IMR-90 (cell line): ENCODE measurements around the gene NCOA5. TPM values are rescaled to one million over a fixed set of nuclear protein-coding genes. Genes with fewer than 3 reads are reported as not detected.

Source experiments
- ATAC-seq: fragments of 200-7000 bp; cut with Tn5 transposase; 2 replicates; pipeline ENCODE4 v1.9.1; 2020; ENCODE audit warnings: low read depth, mild to moderate bottlenecking, moderate library complexity
- BruUV-seq: library from RNA; stranded (reverse); fragments of 400-500 nt; replicated peaks from 2 replicates; lab custom pipeline; 2021; lab: Mats Ljungman, UMichigan
- CTCF ChIA-PET: fragments of 300-600 bp; formaldehyde crosslinking; extraction: SDS; loops from one replicate; lab custom pipeline; 2021; ENCODE audit warnings: antibody characterized with exemption; lab: Yijun Ruan, JAX
- POLR2A ChIA-PET: fragments of 300-600 bp; sonication (Branson Sonifier 250); formaldehyde crosslinking; loops from one replicate; lab custom pipeline; 2022; ENCODE audit warnings: antibody characterized with exemption; ENCODE audit not compliant: unreplicated experiment; lab: Charles Lee
- DNase-seq: peaks from one replicate; pipeline ENCODE4 v3.0.0; 2013
- H2AFZ ChIP-seq: replicated peaks from 2 replicates; pipeline ENCODE3; 2013; ENCODE audit warnings: low read length, mild to moderate bottlenecking; ENCODE audit not compliant: poor library complexity
- H2AK5ac ChIP-seq: 2 replicates; pipeline ENCODE4 v1.6.1; 2013; ENCODE audit warnings: low read depth, low read length, inconsistent platforms
- H2AK9ac ChIP-seq: replicated peaks from 2 replicates; pipeline ENCODE3; 2013; ENCODE audit warnings: mild to moderate bottlenecking, low read depth, low read length, moderate library complexity; ENCODE audit not compliant: poor library complexity
- H2BK120ac ChIP-seq: 2 replicates; pipeline ENCODE4 v1.6.1; 2013; ENCODE audit warnings: low read depth, low read length, inconsistent platforms
- H2BK15ac ChIP-seq: 3 replicates; pipeline ENCODE4 v1.6.1; 2013; ENCODE audit warnings: low read depth, low read length, inconsistent platforms
- H2BK20ac ChIP-seq: 2 replicates; pipeline ENCODE4 v1.6.1; 2013; ENCODE audit warnings: low read depth, mild to moderate bottlenecking, inconsistent platforms, low read length, moderate library complexity
- H2BK5ac ChIP-seq: 2 replicates; pipeline ENCODE4 v1.6.1; 2013; ENCODE audit warnings: mild to moderate bottlenecking, low read depth, low read length, inconsistent platforms; ENCODE audit not compliant: poor library complexity, severe bottlenecking
- H3K14ac ChIP-seq: replicated peaks from 2 replicates; pipeline ENCODE4 v1.6.1; 2013; ENCODE audit warnings: low read depth, low read length, inconsistent platforms
- H3K18ac ChIP-seq: 2 replicates; pipeline ENCODE4 v1.6.1; 2013; ENCODE audit warnings: low read depth, low read length, control low read depth
- H3K23ac ChIP-seq: 2 replicates; pipeline ENCODE4 v1.6.1; 2013; ENCODE audit warnings: low read depth, low read length, inconsistent platforms
- H3K27ac ChIP-seq: 2 replicates; pipeline ENCODE4 v1.5.1; 2013; ENCODE audit warnings: mild to moderate bottlenecking, control low read depth, low read length; ENCODE audit not compliant: insufficient read depth
- H3K27me3 ChIP-seq: 2 replicates; pipeline ENCODE4 v1.6.1; 2013; ENCODE audit warnings: low read length; ENCODE audit not compliant: control insufficient read depth, insufficient read depth
- H3K36me3 ChIP-seq: 2 replicates; pipeline ENCODE4 v1.6.1; 2013; ENCODE audit warnings: low read length, mixed read lengths; ENCODE audit not compliant: control insufficient read depth, insufficient read depth
- H3K4ac ChIP-seq: 2 replicates; pipeline ENCODE4 v1.6.1; 2013; ENCODE audit warnings: low read depth, low read length, inconsistent platforms
- H3K4me1 ChIP-seq: 2 replicates; pipeline ENCODE4 v1.6.1; 2013; ENCODE audit warnings: low read length, mixed read lengths; ENCODE audit not compliant: control insufficient read depth, insufficient read depth
- H3K4me2 ChIP-seq: 2 replicates; pipeline ENCODE4 v1.6.1; 2013; ENCODE audit warnings: low read depth, mild to moderate bottlenecking, control low read depth, low read length, moderate library complexity
- H3K4me3 ChIP-seq: 2 replicates; pipeline ENCODE4 v1.5.1; 2013; ENCODE audit warnings: low read depth, mild to moderate bottlenecking, control low read depth, low read length, moderate library complexity; ENCODE audit not compliant: insufficient read depth
- H3K56ac ChIP-seq: 2 replicates; pipeline ENCODE4 v1.6.1; 2013; ENCODE audit warnings: low read length, inconsistent platforms; ENCODE audit not compliant: insufficient read depth; ENCODE audit errors: extremely low read depth
- H3K79me1 ChIP-seq, 2 experiments: 2 replicates each; pipeline ENCODE4 v1.6.1; 2013; ENCODE audit warnings: low read length in 2 of 2, inconsistent platforms in 1 of 2, low read depth in 1 of 2
- H3K9ac ChIP-seq: 2 replicates; pipeline ENCODE4 v1.6.1; 2013; ENCODE audit warnings: low read depth, low read length, control low read depth
- H3K9me1 ChIP-seq: 2 replicates; pipeline ENCODE4 v1.6.1; 2013; ENCODE audit warnings: low read length, inconsistent platforms; ENCODE audit not compliant: insufficient read depth
- H3K9me3 ChIP-seq: 2 replicates; pipeline ENCODE4 v1.6.1; 2013; ENCODE audit warnings: low read length; ENCODE audit not compliant: control insufficient read depth, insufficient read depth
- H4K20me1 ChIP-seq: 2 replicates; pipeline ENCODE4 v1.6.1; 2013; ENCODE audit warnings: low read length, inconsistent platforms; ENCODE audit not compliant: insufficient read depth
- H4K5ac ChIP-seq: 2 replicates; pipeline ENCODE4 v1.6.1; 2013; ENCODE audit warnings: mild to moderate bottlenecking, low read depth, low read length, control low read depth
- H4K8ac ChIP-seq, 2 experiments: 2 replicates each; pipeline ENCODE4 v1.6.1; 2013; ENCODE audit warnings: low read depth in 2 of 2, low read length in 2 of 2, control low read depth in 1 of 2, inconsistent platforms in 1 of 2
- H4K91ac ChIP-seq: 2 replicates; pipeline ENCODE4 v1.6.1; 2013; ENCODE audit warnings: low read depth, low read length, inconsistent platforms; ENCODE audit not compliant: insufficient read depth
- BHLHE40 ChIP-seq: fragments of 150-350 bp; IDR thresholded peaks from 2 replicates; pipeline ENCODE4 v1.6.1; 2016; ENCODE audit warnings: mild to moderate bottlenecking, low read depth, low read length
- CEBPB ChIP-seq: IDR thresholded peaks from 2 replicates; pipeline ENCODE4 v1.6.1; 2012; ENCODE audit warnings: low read depth, low read length, improper control_type of control experiment
- ELK1 ChIP-seq: fragments of 150-350 bp; IDR thresholded peaks from 2 replicates; pipeline ENCODE4 v1.6.1; 2016; ENCODE audit warnings: low read depth, mild to moderate bottlenecking, low read length, moderate library complexity, borderline replicate concordance
- FOS ChIP-seq: fragments of 150-350 bp; IDR thresholded peaks from 2 replicates; pipeline ENCODE4 v1.6.1; 2016; ENCODE audit warnings: low read depth, low read length
- MAFK ChIP-seq: IDR thresholded peaks from 2 replicates; pipeline ENCODE4 v1.6.1; 2012; ENCODE audit warnings: low read depth, low read length, improper control_type of control experiment
- MAZ ChIP-seq: IDR thresholded peaks from 2 replicates; pipeline ENCODE4 v1.6.1; 2012; ENCODE audit warnings: low read depth, mild to moderate bottlenecking, low read length, improper control_type of control experiment, moderate library complexity, borderline replicate concordance
- RCOR1 ChIP-seq: IDR thresholded peaks from 2 replicates; pipeline ENCODE4 v1.6.1; 2012; ENCODE audit warnings: mild to moderate bottlenecking, low read length, improper control_type of control experiment; ENCODE audit not compliant: insufficient replicate concordance
- SMC3 ChIP-seq: fragments of 150-350 bp; IDR thresholded peaks from 2 replicates; pipeline ENCODE4 v1.6.1; 2016; ENCODE audit warnings: low read depth, mild to moderate bottlenecking, antibody characterized with exemption, low read length, moderate library complexity
- USF2 ChIP-seq: fragments of 150-350 bp; IDR thresholded peaks from 2 replicates; pipeline ENCODE4 v1.6.1; 2017; ENCODE audit warnings: mild to moderate bottlenecking, antibody characterized with exemption, low read length, low read depth
- WGBS, 2 experiments: methylation state at CpG; one replicate each; pipeline versions ENCODE4 v1.1.5 to v1.1.7; 2013; ENCODE audit warnings: missing lambda C conversion rate in 2 of 2; ENCODE audit not compliant: insufficient read length in 1 of 2; ENCODE audit errors: extremely low coverage in 2 of 2; 5-methylcytosine and 5-hydroxymethylcytosine counted together
- dilution Hi-C: fragments of 300-500 bp; cut with HindIII; formaldehyde crosslinking; loops from one replicate; pipeline ENCODE4 v1.14.3; 2018; ENCODE audit warnings: low sequenced_read_pairs; ENCODE audit not compliant: unreplicated experiment
- in situ Hi-C: fragments of 300-500 bp; cut with MboI; formaldehyde crosslinking; loops from 3 replicates; pipeline ENCODE4 v1.14.3; 2019; ENCODE audit warnings: low sequenced_read_pairs, inconsistent platforms, mixed read lengths
- intact Hi-C: fragments of 100-400 bp; cut with micrococcal nuclease; formaldehyde crosslinking; loops from 2 replicates; pipeline ENCODE4 v1.10.0; 2022
- polyA plus RNA-seq, 3 experiments: library from polyadenylated mRNA; depleted of rRNA; stranded (reverse); fragments of >200 nt; gene quantifications; 2 replicates each; pipeline ENCODE4 v1.2.3, GENCODE V29; 2012; ENCODE audit warnings: low replicate concordance in 1 of 3
- total RNA-seq: library from RNA; depleted of rRNA; stranded (reverse); fragments of >200 nt; gene quantifications from 2 replicates; pipeline ENCODE4 v1.2.3, GENCODE V29; 2012
- TF ChIP-seq, protein P1 (sequence below): conservative IDR thresholded peaks from 2 replicates; pipeline ENCODE4 v1.5.1; 2012; ENCODE audit warnings: mild to moderate bottlenecking, low read depth, low read length, improper control_type of control experiment

The NCOA5 gene
- total and polyA plus RNA-seq, 2 of the 4 experiments (the other 2 are of a cell fraction) = 17.4 to 20.6 TPM

- Histone ChIP-seq H3K79me1 (no peaks in the 10 kb centered on the region), H3K23ac (no peak overlapping the region), H3K27ac (no peak overlapping the region), H4K20me1 (no peaks in the 10 kb centered on the region), H3K9me3 (no peaks in the 10 kb centered on the region), H3K27me3 (peaks cover 13% of the 10 kb centered on the region), H2AFZ (no peak overlapping the region), H4K5ac (no peak overlapping the region), H3K56ac (no peak overlapping the region), H2BK120ac (no peak overlapping the region), H3K9ac (no peak overlapping the region), H4K91ac (no peak overlapping the region), H3K36me3 (no peaks in the 10 kb centered on the region), H2BK5ac (no peak overlapping the region), H4K8ac (no peak overlapping the region), H2BK15ac (no peak overlapping the region), H3K4me3 (no peak overlapping the region), H3K4me1 (no peaks in the 10 kb centered on the region), H3K4me2 (no peak overlapping the region), H2AK5ac (no peak overlapping the region), H3K9me1 (no peaks in the 10 kb centered on the region), H2AK9ac (no peak overlapping the region), H3K18ac (no peak overlapping the region), H3K4ac (no peak overlapping the region), H3K14ac (no peak overlapping the region), H2BK20ac (no peak overlapping the region)
- intact Hi-C loops (no loop called here), in situ Hi-C loops (no loop called here), dilution Hi-C loops (no loop called here)
- ChIA-PET POLR2A (no interaction called here), CTCF (no interaction called here)
- TF ChIP-seq CEBPB (no peak), RCOR1 (no peak), ELK1 (no peak), BHLHE40 (no peak), MAFK (no peak), MAZ (no peak), SMC3 (no peak), USF2 (no peak), FOS (no peak)
- TF ChIP-seq, protein P1, sequence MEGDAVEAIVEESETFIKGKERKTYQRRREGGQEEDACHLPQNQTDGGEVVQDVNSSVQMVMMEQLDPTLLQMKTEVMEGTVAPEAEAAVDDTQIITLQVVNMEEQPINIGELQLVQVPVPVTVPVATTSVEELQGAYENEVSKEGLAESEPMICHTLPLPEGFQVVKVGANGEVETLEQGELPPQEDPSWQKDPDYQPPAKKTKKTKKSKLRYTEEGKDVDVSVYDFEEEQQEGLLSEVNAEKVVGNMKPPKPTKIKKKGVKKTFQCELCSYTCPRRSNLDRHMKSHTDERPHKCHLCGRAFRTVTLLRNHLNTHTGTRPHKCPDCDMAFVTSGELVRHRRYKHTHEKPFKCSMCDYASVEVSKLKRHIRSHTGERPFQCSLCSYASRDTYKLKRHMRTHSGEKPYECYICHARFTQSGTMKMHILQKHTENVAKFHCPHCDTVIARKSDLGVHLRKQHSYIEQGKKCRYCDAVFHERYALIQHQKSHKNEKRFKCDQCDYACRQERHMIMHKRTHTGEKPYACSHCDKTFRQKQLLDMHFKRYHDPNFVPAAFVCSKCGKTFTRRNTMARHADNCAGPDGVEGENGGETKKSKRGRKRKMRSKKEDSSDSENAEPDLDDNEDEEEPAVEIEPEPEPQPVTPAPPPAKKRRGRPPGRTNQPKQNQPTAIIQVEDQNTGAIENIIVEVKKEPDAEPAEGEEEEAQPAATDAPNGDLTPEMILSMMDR = no peak
- DNase-seq = no peak
- no TSS peak for BruUV-seq
- WGBS, 2 experiments = no CpG with 5 or more reads among the region's 2 CpGs
- no peak for ATAC-seq
These were observed 29.3 kb upstream of the NCOA5 start for GRCh38 chr20:46119028-46119546.
